ENCODE results near the gene APEH. TPM values are rescaled to one million over a fixed set of nuclear protein-coding genes. Genes with fewer than 3 reads are reported as not detected.
A peak's percentile ranks its signal among the peaks of the same experiment; 100 is the strongest.
"Not testable (repeated sequence)": the region's sequence is repeated elsewhere in the genome, so short reads cannot be mapped to it uniquely, and the experiment has no call there.

Gene APEH
- total and polyA plus RNA-seq, 5 donors from 2014 or later, result 87.7 to 138 (median 132) TPM

- peaks cover 13% of the 10 kb centered on the region for H3K36me3 Mint-ChIP-seq
- peaks cover 57% of the 10 kb centered on the region for H3K36me3 ChIP-seq (ENCODE audit: control insufficient read depth, insufficient read depth, low read length)
- H3K4me1 Mint-ChIP-seq, result peaks cover 0 to 22% (median 6%) of the 10 kb centered on the region in 4 donors
- DNase-seq (no peak), ATAC-seq (ENCODE audit: low read depth in 2 of 2) (no peak)
- H3K4me1 ChIP-seq (ENCODE audit: control insufficient read depth, insufficient read depth, low read length, poor library complexity, severe bottlenecking), result peaks cover 9% of the 10 kb centered on the region
- peaks cover 0 to 1% (median 0%) of the 10 kb centered on the region in 7 donors for H3K9me3 Mint-ChIP-seq
- H3K9me3 ChIP-seq (ENCODE audit: control insufficient read depth in 2 of 2, low read length in 2 of 2), result no peaks in the 10 kb centered on the region
- peaks cover 6% of the 10 kb centered on the region for H3K27me3 Mint-ChIP-seq
- H3K27ac Mint-ChIP-seq, result no peak overlapping the region
- H3K4me3 ChIP-seq (ENCODE audit: low read depth, low read length), result no peak overlapping the region
- no peaks in the 10 kb centered on the region for H3K27me3 ChIP-seq (ENCODE audit: control insufficient read depth, insufficient read depth, low read length)
- no peak overlapping the region for H3K27ac ChIP-seq (ENCODE audit: insufficient read depth, low read length, poor library complexity, severe bottlenecking)
- H3K4me3 Mint-ChIP-seq, result no peak overlapping the region
Measured at GRCh38 chr3:49683162-49683561, 9.0 kb downstream of the APEH start.

GRCh38 chr3:49684453-49684852 lies 10.3 kb downstream of the APEH start:
- peaks cover 44% of the 10 kb centered on the region for H3K36me3 ChIP-seq (ENCODE audit: control insufficient read depth, insufficient read depth, low read length)
- H3K4me3 ChIP-seq (ENCODE audit: low read depth, low read length); H3K9me3 ChIP-seq (ENCODE audit: control insufficient read depth in 2 of 2, low read length in 2 of 2); H3K27ac Mint-ChIP-seq; H3K9me3 Mint-ChIP-seq; ATAC-seq (ENCODE audit: low read depth in 2 of 2); H3K27me3 ChIP-seq (ENCODE audit: control insufficient read depth, insufficient read depth, low read length); H3K27ac ChIP-seq (ENCODE audit: insufficient read depth, low read length, poor library complexity, severe bottlenecking); DNase-seq: not testable (repeated sequence)
- Mint-ChIP-seq H3K4me1 (peaks cover 4 to 25% (median 9%) of the 10 kb centered on the region in 4 donors), H3K36me3 (peaks cover 11% of the 10 kb centered on the region), H3K4me3 (peak overlapping the region in 1 of 4 donors; percentile 38), H3K27me3 (peaks cover 13% of the 10 kb centered on the region)
- peaks cover 20% of the 10 kb centered on the region for H3K4me1 ChIP-seq (ENCODE audit: control insufficient read depth, insufficient read depth, low read length, poor library complexity, severe bottlenecking)

GRCh38 chr3:49685103-49685502 lies 11.0 kb downstream of the APEH start:
- H3K27ac ChIP-seq (ENCODE audit: insufficient read depth, low read length, poor library complexity, severe bottlenecking); H3K9me3 Mint-ChIP-seq; H3K4me3 ChIP-seq (ENCODE audit: low read depth, low read length); H3K27ac Mint-ChIP-seq; ATAC-seq (ENCODE audit: low read depth in 2 of 2); H3K9me3 ChIP-seq (ENCODE audit: control insufficient read depth in 2 of 2, low read length in 2 of 2); H3K36me3 Mint-ChIP-seq; H3K27me3 ChIP-seq (ENCODE audit: control insufficient read depth, insufficient read depth, low read length); DNase-seq: not testable (repeated sequence)
- H3K4me3 Mint-ChIP-seq, result peak overlapping the region in 2 of 4 donors; percentile 38 to 85
- H3K4me1 Mint-ChIP-seq, result peaks cover 0 to 27% (median 12%) of the 10 kb centered on the region in 4 donors
- peaks cover 25% of the 10 kb centered on the region for H3K4me1 ChIP-seq (ENCODE audit: control insufficient read depth, insufficient read depth, low read length, poor library complexity, severe bottlenecking)
- peaks cover 16% of the 10 kb centered on the region for H3K27me3 Mint-ChIP-seq
- peaks cover 38% of the 10 kb centered on the region for H3K36me3 ChIP-seq (ENCODE audit: control insufficient read depth, insufficient read depth, low read length)

GRCh38 chr3:49685846-49686245 lies 11.7 kb downstream of the APEH start:
- H3K27me3 ChIP-seq (ENCODE audit: control insufficient read depth, insufficient read depth, low read length); H3K9me3 Mint-ChIP-seq; H3K9me3 ChIP-seq (ENCODE audit: control insufficient read depth in 2 of 2, low read length in 2 of 2); H3K36me3 Mint-ChIP-seq; H3K4me3 ChIP-seq (ENCODE audit: low read depth, low read length); H3K27ac Mint-ChIP-seq; DNase-seq; H3K27ac ChIP-seq (ENCODE audit: insufficient read depth, low read length, poor library complexity, severe bottlenecking); ATAC-seq (ENCODE audit: low read depth in 2 of 2): not testable (repeated sequence)
- Mint-ChIP-seq H3K4me3 (peak overlapping the region in 1 of 4 donors; percentile 85), H3K4me1 (peaks cover 4 to 34% (median 17%) of the 10 kb centered on the region in 4 donors), H3K27me3 (peaks cover 16% of the 10 kb centered on the region)
- peaks cover 31% of the 10 kb centered on the region for H3K36me3 ChIP-seq (ENCODE audit: control insufficient read depth, insufficient read depth, low read length)
- H3K4me1 ChIP-seq (ENCODE audit: control insufficient read depth, insufficient read depth, low read length, poor library complexity, severe bottlenecking), result peaks cover 32% of the 10 kb centered on the region

- peak overlapping the region in 3 of 4 donors; percentile 64 to 82 (median 71) for H3K4me3 Mint-ChIP-seq
- H3K36me3 Mint-ChIP-seq; ATAC-seq (ENCODE audit: low read depth in 2 of 2); H3K27me3 ChIP-seq (ENCODE audit: control insufficient read depth, insufficient read depth, low read length); H3K27ac Mint-ChIP-seq; H3K9me3 Mint-ChIP-seq; H3K27ac ChIP-seq (ENCODE audit: insufficient read depth, low read length, poor library complexity, severe bottlenecking); H3K9me3 ChIP-seq (ENCODE audit: control insufficient read depth in 2 of 2, low read length in 2 of 2); H3K4me3 ChIP-seq (ENCODE audit: low read depth, low read length): not testable (repeated sequence)
- peaks cover 16% of the 10 kb centered on the region for H3K27me3 Mint-ChIP-seq
- peaks cover 4 to 39% (median 19%) of the 10 kb centered on the region in 4 donors for H3K4me1 Mint-ChIP-seq
- Histone ChIP-seq H3K4me1 (ENCODE audit: control insufficient read depth, insufficient read depth, low read length, poor library complexity, severe bottlenecking) (peaks cover 36% of the 10 kb centered on the region), H3K36me3 (ENCODE audit: control insufficient read depth, insufficient read depth, low read length) (peaks cover 26% of the 10 kb centered on the region)
- peak in 2 of 3 donors; percentile 29 to 42 for DNase-seq
Measured at GRCh38 chr3:49686346-49686745, 12.2 kb downstream of the APEH start.

GRCh38 chr3:49686769-49687423 lies 12.7 kb downstream of the APEH start:
- not testable (repeated sequence) for ATAC-seq (ENCODE audit: low read depth in 2 of 2); H3K27me3 ChIP-seq (ENCODE audit: control insufficient read depth, insufficient read depth, low read length); H3K4me3 ChIP-seq (ENCODE audit: low read depth, low read length); H3K36me3 Mint-ChIP-seq; H3K9me3 Mint-ChIP-seq; H3K9me3 ChIP-seq (ENCODE audit: control insufficient read depth in 2 of 2, low read length in 2 of 2); H3K27ac Mint-ChIP-seq; H3K27ac ChIP-seq (ENCODE audit: insufficient read depth, low read length, poor library complexity, severe bottlenecking)
- H3K36me3 ChIP-seq (ENCODE audit: control insufficient read depth, insufficient read depth, low read length), result peaks cover 21% of the 10 kb centered on the region
- Mint-ChIP-seq H3K27me3 (peaks cover 16% of the 10 kb centered on the region), H3K4me3 (peak overlapping the region; percentile 54 to 71 (median 62)), H3K4me1 (peaks cover 4 to 42% (median 19%) of the 10 kb centered on the region in 4 donors)
- peak in 2 of 3 donors; percentile 34 to 40 for DNase-seq
- H3K4me1 ChIP-seq (ENCODE audit: control insufficient read depth, insufficient read depth, low read length, poor library complexity, severe bottlenecking), result peaks cover 36% of the 10 kb centered on the region

- Mint-ChIP-seq H3K27me3 (peaks cover 16% of the 10 kb centered on the region), H3K4me1 (peaks cover 4 to 43% (median 21%) of the 10 kb centered on the region in 4 donors), H3K4me3 (peak overlapping the region in 3 of 4 donors; percentile 54 to 64 (median 60))
- peaks cover 15% of the 10 kb centered on the region for H3K36me3 ChIP-seq (ENCODE audit: control insufficient read depth, insufficient read depth, low read length)
- not testable (repeated sequence) for H3K27ac Mint-ChIP-seq; H3K4me3 ChIP-seq (ENCODE audit: low read depth, low read length); H3K27ac ChIP-seq (ENCODE audit: insufficient read depth, low read length, poor library complexity, severe bottlenecking); DNase-seq; ATAC-seq (ENCODE audit: low read depth in 2 of 2); H3K9me3 Mint-ChIP-seq; H3K27me3 ChIP-seq (ENCODE audit: control insufficient read depth, insufficient read depth, low read length); H3K36me3 Mint-ChIP-seq; H3K9me3 ChIP-seq (ENCODE audit: control insufficient read depth in 2 of 2, low read length in 2 of 2)
- H3K4me1 ChIP-seq (ENCODE audit: control insufficient read depth, insufficient read depth, low read length, poor library complexity, severe bottlenecking), result peaks cover 36% of the 10 kb centered on the region
Measured at GRCh38 chr3:49687424-49687795, 13.3 kb downstream of the APEH start.
